Vagina (tissue), 2 donors: Measurements from ENCODE around the gene CREBZF.

ENCODE experiments used
- CTCF ChIP-seq, 3 experiments: fragments of 450-650 bp in 2 of 3; fragments of 200-600 bp in 1 of 3; sonication (generic) in 1 of 3; IDR thresholded peaks; one replicate each; pipeline ENCODE4 v1.5.1; 2017 to 2019; ENCODE audit warnings: antibody characterized with exemption in 3 of 3, mild to moderate bottlenecking in 2 of 3, moderate library complexity in 2 of 3
- POLR2AphosphoS5 ChIP-seq, 2 donors: sonication (generic); formaldehyde crosslinking; IDR thresholded peaks; one replicate each; pipeline ENCODE4 v1.9.0; 2017; ENCODE audit warnings: antibody characterized with exemption in 2 of 2, mild to moderate bottlenecking in 2 of 2, low read depth in 1 of 2; ENCODE audit not compliant: insufficient read depth in 1 of 2

GRCh38 chr11:85643191-85643614 lies 21.7 kb downstream of the CREBZF start:
- no peak for TF ChIP-seq CTCF (IDR thresholded peaks at IDR 0.05)
- TF ChIP-seq POLR2AphosphoS5 (IDR thresholded peaks at IDR 0.05; ENCODE audit: insufficient read depth in 1 of 2, low read depth in 1 of 2): no peak
